22Rv1 (cell line): ENCODE results near the gene FOXJ1.

Experiments used
- H3K27ac ChIP-seq: fragments of 450-650 bp; 2 replicates; pipeline ENCODE4 v1.5.1; 2017
- CTCF ChIP-seq: fragments of 450-650 bp; IDR thresholded peaks from 2 replicates; pipeline ENCODE4 v1.5.1; 2017; ENCODE audit warnings: mild to moderate bottlenecking
- ZFX ChIP-seq: fragments of 450-650 bp; IDR thresholded peaks from 2 replicates; pipeline ENCODE4 v1.6.1; 2017; ENCODE audit warnings: antibody characterized with exemption, borderline replicate concordance

FOXJ1 gene

GRCh38 chr17:76170114-76170513, 29.1 kb upstream of the FOXJ1 start:
- H3K27ac ChIP-seq = no peak overlapping the region
- no peak for TF ChIP-seq CTCF
- no peak for TF ChIP-seq ZFX

GRCh38 chr17:76166906-76167305, 25.9 kb upstream of the FOXJ1 start:
- no peak overlapping the region for H3K27ac ChIP-seq
- TF ChIP-seq CTCF (no peak), ZFX (no peak)

- TF ChIP-seq CTCF (no peak), ZFX (no peak)
- no peak overlapping the region for H3K27ac ChIP-seq
These were observed 25.1 kb upstream of the FOXJ1 start for GRCh38 chr17:76166168-76166567.

GRCh38 chr17:76164331-76164730, 23.3 kb upstream of the FOXJ1 start:
- TF ChIP-seq CTCF (no peak), ZFX (no peak)
- no peak overlapping the region for H3K27ac ChIP-seq

GRCh38 chr17:76163919-76164318, 22.9 kb upstream of the FOXJ1 start:
- H3K27ac ChIP-seq = no peak overlapping the region
- TF ChIP-seq ZFX = no peak
- no peak for TF ChIP-seq CTCF

- no peak overlapping the region for H3K27ac ChIP-seq
- no peak for TF ChIP-seq CTCF
- no peak for TF ChIP-seq ZFX
These were observed 20.7 kb upstream of the FOXJ1 start for GRCh38 chr17:76161619-76162266.

- no peak overlapping the region for H3K27ac ChIP-seq
- TF ChIP-seq ZFX (no peak), CTCF (no peak)
These were observed 20.0 kb upstream of the FOXJ1 start for GRCh38 chr17:76160896-76161528.
